NCI-H187 treated with DMSO at 0.1 percent for 48 hours (cell line): ENCODE results near the gene SNORC.
"Not testable (repeated sequence)": the region's sequence is repeated elsewhere in the genome, so short reads cannot be mapped to it uniquely, and the experiment has no call there.

Experiments
- DNase-seq: peaks from one replicate; lab custom pipeline; 2025; lab: John Stamatoyannopoulos, UW

SNORC gene

GRCh38 chr2:232896720-232897597 is 26.9 kb downstream of the SNORC start:
- DNase-seq: no peak

DNA sequence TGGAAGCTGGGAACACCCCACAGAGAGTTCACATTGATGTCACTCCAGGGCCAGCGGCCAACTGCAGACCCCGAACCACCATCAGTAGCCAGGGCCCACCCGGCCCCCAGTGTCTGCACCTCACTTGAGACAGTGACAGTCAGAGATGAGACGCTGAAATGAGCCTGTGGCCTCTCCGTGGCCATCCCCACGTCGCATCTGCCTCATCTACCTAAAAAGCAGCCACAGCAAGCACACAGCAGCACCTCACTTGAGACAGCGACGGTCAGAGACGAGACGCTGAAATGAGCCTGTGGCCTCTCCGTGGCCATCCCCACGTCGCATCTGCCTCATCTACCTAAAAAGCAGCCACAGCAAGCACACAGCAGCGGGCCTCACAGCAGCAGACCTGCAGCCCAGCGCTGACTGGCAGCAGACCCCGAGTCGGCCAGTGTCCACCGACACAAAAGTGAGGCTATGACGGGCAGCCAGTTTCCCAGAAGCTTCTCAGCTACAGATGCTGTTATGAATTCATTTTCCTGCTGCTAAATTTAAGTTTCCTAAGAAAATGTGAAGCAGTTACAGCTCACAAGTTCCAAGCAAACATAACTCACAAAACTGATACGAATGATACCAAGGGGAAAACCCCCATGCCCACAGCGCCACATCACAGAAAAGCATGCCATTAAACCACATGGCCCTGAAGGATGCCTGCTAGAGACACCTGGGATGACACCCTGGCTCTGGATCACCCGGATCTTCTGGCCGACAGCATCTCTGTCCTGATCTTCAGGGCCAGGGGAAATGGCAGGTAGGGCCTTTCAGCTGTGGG is 27.7 kb downstream of the SNORC start:
- DNase-seq: no peak

DNA sequence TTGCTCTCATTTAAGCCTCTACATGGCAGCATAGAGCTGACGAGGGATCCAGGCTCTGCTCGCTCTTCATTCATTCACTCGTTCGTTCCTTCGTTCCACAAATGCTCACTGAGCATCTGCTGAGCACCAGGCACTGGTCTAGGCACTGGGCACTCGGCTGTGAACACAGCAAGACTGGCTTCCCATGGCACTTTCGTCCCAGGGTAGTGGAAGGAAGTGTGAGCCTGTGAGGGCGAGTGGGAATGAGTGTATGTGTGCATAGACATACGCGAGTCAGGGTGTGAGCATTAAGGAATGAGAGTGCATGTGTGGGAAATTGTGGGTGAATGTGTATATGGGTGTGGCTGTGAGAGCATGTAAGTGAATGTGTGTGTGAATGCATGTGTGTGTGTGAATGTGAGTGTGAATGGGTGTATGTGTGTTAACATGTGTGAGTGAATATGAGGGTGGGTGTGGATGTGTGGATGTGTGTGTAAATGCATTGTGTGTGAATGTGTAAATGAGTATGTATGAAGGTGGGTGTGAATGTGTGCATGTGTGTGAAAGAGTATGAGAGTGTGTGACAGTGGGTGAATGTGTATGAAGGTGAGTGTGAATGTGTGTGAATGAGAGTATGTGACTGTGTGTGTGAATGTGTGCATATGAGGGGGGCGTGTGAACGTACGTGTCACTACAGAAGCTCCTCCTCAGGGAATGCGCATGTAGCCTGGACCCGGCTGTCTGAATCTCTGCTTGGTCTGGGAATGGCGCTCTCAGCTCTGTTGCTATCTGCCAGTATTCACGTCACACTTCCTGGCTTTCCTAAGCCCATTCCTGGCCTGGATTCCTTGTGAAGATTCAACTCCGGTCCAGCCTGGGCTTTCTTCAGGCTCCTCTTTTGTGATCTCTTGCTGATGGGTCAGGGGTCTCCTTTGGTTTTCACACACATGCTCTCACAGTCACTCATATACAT is 28.8 kb downstream of the SNORC start:
- DNase-seq: no peak

DNA sequence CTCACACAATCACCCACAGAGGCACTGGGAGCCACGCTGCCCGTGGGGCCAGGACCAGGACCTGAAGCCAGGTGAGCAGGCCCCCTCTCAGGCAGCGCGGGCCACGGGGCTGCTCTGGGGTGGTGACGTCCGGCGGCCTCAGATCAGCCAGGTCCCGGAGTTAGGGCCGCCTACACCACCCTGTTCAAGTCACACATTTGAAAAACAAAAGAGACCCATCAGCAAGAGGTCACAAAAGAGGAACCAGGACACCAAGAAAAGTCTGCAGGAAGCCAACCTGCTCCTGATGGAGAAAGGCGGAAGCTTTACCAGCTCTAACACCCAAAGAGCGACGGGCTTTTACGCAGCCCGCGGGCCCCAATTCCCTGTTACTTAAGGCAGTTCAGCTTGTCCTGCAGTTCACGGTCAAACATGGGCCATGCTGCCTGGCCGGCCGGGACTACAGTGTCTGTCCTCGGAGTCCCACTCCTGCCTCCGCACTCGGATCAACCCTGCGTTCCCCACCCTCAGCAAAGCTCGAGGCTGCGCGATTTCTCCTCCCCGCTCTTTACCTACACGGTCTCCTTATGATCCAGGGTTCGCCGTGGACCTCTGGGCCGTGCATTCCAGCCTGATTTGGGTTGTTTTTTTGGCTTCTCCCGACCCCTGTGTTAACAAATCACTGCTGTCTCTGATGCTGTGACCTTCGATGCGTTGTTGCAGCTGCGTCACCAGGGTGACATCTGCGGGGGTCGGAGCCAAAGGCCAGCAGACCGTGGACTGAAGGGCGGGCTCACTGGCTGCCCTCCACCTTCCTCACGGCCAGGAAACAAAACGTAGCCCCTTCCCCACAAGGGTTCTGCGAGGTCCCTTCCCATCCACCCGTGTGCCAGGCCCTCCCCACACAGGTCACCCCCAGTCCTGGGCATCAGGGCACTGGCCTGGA is 31.0 kb downstream of the SNORC start:
- no peak for DNase-seq

DNA sequence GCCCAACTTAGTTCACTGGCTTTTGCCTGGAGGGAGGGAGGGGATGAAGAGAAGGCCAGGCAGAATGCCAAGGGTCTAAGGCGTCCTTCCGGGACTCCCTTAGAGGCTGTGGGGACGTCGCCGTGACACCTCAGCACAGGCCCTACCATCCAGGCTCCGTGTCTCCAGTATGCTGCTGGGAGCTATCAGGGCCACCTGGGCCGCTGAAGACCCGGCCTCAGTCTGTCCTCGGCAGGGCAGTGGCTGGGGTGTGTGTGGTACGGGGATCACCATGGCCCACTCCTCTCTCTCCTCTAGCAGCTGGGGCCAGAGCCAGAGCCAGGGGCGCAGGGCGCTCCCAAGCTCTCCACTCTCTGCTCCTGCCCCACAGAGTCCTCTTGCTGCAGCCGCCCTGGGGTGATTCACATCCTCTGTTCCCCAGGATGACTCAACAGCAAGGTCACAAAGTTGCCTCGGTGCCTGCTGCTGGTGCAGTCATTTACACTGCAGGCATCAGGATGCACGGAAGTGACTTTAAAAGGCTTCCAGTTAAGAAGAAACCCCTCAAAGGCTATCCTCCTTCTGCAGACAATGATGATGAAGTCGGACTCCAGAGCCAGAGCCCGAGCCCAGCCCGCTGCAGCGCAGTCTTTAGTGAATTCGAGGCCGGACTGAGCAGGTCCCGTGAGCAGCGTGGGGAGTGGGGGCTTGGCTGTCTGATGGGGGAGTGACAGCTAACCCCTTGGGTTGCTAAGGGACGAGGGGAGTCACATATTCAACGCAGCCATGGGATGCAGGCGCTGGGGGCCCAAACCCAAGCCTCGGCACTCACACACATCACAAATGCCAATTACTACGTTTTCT is 31.9 kb downstream of the SNORC start:
- no peak for DNase-seq

DNA sequence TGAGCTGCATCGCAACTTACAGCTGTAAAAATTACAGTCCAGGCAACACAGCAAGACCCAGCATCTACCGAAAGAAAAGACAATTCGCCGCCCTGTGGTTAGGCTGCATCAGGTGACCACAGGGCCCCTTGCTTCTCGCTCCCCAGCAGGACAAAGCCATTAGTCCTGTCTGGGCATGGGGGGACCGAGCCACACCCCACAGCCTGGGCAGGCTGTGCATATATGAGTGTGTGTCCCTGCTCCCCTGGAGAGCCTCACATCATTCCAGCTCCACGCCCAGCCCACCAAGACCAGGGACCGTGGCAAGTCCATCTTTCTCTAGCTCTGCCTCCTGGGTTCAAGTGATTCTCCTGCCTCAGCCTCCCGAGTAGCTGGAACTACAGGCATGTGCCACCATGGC is 33.9 kb downstream of the SNORC start:
- DNase-seq: no peak

DNA sequence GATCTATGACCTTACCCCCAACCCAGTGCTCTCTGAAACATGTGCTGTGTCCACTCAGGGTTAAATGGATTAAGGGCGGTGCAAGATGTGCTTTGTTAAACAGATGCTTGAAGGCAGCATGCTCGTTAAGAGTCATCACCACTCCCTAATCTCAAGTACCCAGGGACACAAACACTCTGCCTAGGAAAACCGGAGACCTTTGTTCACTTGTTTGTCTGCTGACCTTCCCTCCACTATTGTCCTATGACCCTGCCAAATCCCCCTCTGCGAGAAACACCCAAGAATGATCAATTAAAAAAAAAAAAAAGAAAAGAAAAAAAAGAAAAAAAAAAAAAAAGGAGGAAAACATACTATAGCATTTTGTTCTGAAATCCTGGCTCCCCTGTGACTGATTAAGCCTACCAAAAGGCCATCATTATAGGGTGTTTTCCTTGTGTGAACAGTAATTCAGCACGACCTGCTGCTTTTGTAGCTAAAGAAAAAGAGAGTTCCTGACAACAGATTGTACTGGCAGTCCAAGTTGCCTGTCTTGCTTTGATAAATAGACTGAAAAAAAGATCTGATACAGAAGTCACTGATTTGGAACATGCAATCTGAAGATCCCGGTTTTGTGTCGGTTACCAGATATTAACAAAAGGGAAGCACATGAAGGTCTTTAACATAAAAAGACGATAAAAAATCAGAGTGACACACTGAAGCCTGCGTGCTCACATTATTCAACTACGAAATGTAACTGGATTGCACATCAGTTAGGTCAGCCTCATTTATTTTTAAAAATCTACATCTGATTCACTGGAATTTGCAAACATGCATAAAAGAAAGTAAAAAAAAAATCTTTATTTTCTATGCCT is 37.0 kb downstream of the SNORC start:
- DNase-seq: not testable (repeated sequence)

GRCh38 chr2:232907718-232908085 is 37.6 kb downstream of the SNORC start:
- DNase-seq: not testable (repeated sequence)

DNA sequence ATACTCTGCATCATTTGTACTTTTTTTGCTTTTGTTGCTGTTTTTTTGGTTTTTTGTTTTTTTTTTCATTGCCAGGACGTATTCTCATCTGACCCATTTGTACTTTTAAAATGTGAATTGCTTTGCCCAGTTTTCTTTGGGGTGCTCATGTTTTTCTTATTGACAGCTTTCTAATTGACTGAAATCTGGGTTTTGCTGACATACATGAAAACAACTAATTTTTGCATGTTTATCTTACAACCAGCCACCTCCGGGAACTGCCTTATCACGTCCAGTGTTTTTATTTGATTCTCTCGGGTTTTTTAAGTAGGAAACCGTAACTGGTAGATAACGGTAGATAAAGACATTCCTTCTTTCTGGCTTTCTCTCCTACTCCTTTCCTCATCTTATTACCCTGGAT is 38.6 kb downstream of the SNORC start:
- DNase-seq: no peak

GRCh38 chr2:232910376-232910775 is 40.3 kb downstream of the SNORC start:
- DNase-seq: no peak

DNA sequence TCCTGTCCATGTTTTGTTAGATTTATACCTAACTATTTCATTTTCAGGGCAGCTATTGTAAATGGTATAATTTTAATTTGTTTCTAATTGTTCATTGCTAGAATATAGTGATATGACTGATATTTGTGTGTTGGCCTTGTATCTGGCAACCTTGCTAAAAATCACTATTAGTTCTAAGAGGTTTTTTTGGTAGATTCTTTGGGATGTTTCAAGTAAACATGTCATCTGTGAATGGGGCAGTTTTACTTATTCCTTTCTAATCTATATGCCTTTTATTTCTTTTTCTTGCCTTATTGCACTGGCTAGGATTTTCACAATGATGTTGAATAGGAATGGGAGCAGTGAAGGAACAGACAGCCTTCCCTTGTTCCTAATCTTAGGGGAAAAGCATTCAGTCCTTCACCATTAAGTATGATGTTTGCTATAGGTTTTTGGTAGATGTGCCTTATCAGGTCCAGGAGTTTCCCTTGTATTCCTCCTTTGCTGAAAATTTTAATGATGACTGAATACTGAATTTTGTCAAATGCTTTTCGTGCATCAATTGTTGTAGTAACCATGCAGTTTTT is 41.7 kb downstream of the SNORC start:
- DNase-seq: no peak

- DNase-seq: no peak
Observed at GRCh38 chr2:232913903-232914302, 43.8 kb downstream of the SNORC start.

DNA sequence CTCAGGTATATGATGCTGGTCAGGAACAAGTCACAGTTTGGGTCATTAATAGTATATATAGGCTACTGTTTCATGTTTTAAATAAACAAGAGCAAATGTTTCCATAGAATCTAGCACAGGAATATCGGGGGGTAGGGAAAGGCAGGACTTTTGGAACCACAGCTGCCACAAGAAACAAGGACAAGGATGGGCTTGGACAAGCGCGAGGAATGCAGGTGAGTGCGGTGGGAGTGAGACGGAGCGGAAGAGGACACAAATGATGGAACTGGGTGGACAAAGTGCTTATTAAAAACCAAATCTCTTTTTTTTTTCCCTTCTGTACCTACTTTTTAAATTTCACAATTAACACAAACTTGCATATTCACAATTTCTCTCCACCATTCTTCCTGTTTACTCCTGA is 49.1 kb downstream of the SNORC start:
- no peak for DNase-seq

DNA sequence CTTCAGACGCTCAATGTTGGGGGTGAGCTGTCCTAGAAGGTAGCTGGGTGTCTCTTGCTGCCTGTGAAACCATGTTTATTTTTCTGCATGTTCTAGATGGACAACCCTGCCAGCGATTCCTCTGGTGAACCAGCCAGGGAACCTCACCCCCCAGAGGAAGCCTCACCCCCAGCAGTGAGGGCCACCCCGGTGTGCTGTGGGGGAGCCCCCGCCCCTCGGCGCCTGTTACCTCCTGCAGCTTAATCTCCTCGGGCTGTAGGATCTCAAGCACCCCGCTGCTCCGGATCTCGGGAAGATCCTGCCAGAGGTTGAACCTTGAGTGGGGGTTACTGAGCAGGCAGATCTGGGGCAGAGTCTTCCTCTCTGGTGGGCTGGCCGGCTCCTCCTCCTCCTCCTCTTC is 50.0 kb downstream of the SNORC start:
- DNase-seq: no peak

- no peak for DNase-seq
Observed at GRCh38 chr2:232920760-232921159, 50.7 kb downstream of the SNORC start.

DNA sequence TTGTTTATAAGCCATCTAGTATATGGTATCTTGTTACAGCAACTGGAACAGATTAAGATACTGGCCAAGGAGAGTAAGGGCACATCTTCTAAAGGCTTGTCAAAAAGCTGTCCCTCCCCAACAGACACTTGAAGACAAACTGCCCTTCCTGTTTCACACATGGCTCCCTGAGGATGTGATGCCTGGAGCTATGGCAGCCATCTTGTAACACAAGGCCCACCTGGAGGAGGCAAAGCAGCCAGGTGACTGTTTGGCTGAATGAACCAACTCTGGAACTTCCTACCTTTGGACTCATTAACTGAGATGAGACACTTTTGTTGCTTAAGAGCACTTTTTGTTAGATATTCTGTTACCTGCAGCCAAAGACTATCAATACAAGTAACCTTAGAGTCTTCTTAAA is 54.4 kb downstream of the SNORC start:
- DNase-seq: no peak

DNA sequence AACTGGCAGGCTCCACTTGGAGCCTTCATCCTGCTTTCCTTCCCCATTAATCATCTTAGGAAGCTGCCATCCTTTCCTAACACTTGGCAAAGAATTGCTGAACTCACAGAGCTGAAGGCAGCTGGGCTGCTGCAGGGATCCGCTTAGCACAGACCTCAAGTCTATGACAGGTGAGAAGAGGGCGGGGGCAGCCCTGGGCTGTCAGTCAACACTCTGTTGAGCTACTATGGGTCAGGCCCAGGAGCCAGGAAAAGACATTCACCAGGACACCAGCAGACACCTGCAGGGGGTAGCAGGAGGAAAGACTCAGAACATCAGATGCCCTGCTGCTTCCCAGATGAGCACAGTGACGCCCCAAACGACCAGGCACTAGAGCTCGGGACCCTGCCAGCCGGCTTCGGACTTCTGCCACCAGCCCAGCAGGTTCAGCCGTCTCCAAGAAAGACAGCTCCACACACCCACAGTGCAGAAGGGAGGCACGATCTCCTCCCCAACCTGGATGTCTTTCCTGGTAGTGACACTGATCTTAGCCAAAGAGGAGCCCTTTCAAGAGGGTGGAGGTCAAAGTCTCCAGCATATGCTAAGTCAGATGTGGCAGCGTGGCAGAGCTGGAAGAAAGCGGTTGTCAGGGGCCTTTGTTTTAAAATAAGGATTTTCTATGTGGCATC is 55.2 kb downstream of the SNORC start:
- DNase-seq: no peak

DNA sequence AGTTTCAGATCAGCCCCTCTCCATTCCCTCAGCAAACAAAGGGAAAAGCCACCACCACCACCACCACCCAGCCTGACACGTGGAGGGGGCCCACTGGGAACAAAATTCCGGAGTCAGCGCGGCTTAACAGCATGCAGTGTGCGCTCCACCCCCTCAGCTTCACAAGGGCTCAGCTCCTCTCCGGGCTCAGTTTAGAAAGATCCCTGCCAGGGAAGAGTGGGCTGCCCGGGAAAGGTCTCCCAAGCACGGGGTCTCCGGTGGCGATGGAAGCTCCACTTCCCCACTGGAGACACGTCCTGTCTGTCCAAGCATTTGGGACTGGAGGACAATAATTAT is 55.7 kb downstream of the SNORC start:
- no peak for DNase-seq
